PC-3 (cell line): Measurements from ENCODE around the gene C11orf58. TPM values are rescaled to one million over a fixed set of nuclear protein-coding genes. Genes with fewer than 3 reads are reported as not detected.

Experiments
- ATAC-seq: fragments of 200-7000 bp; cut with Tn5 transposase; 2 replicates; pipeline ENCODE4 v1.9.1; 2020; ENCODE audit warnings: mild to moderate bottlenecking, moderate library complexity
- BruUV-seq: library from RNA; stranded (reverse); fragments of 400-500 nt; replicated peaks from 2 replicates; lab custom pipeline; 2021; lab: Mats Ljungman, UMichigan
- CTCF ChIA-PET: fragments of 300-600 bp; sonication (Branson Sonifier 250); formaldehyde crosslinking; loops from one replicate; lab custom pipeline; 2022; ENCODE audit warnings: antibody characterized with exemption; lab: Charles Lee
- POLR2A ChIA-PET: fragments of 300-600 bp; sonication (Branson Sonifier 250); formaldehyde crosslinking; loops from one replicate; lab custom pipeline; 2022; ENCODE audit warnings: antibody characterized with exemption; ENCODE audit not compliant: unreplicated experiment; lab: Charles Lee
- DNase-seq: peaks from one replicate; pipeline ENCODE4 v3.0.0-alpha.2; 2015
- H2AFZ ChIP-seq: fragments of 300-600 bp; sonication (generic); 2 replicates; pipeline ENCODE4 v1.6.0; 2016; ENCODE audit warnings: antibody characterized with exemption, low read length
- H3F3A ChIP-seq: fragments of 300-600 bp; sonication (generic); one replicate; pipeline ENCODE4 v1.6.0; 2017; ENCODE audit warnings: antibody characterized with exemption, low read length, control low read depth, mild to moderate bottlenecking; ENCODE audit not compliant: unreplicated experiment
- H3K27ac ChIP-seq: fragments of 300-600 bp; sonication (generic); 2 replicates; pipeline ENCODE4 v1.5.1; 2016; ENCODE audit warnings: mild to moderate bottlenecking, low read length
- H3K27me3 ChIP-seq: fragments of 300-600 bp; sonication (generic); 2 replicates; pipeline ENCODE4 v1.6.1; 2016; ENCODE audit warnings: low read length, mixed read lengths
- H3K36me3 ChIP-seq: fragments of 300-600 bp; sonication (generic); 2 replicates; pipeline ENCODE4 v1.6.1; 2016; ENCODE audit warnings: low read depth, mixed run types, low read length, mixed read lengths
- H3K4me1 ChIP-seq: fragments of 300-600 bp; sonication (generic); 2 replicates; pipeline ENCODE4 v1.5.1; 2016; ENCODE audit warnings: low read length; ENCODE audit not compliant: insufficient read depth
- H3K4me2 ChIP-seq: fragments of 300-600 bp; sonication (generic); 2 replicates; pipeline ENCODE4 v1.6.0; 2016; ENCODE audit warnings: low read length
- H3K4me3 ChIP-seq: fragments of 300-600 bp; sonication (generic); 2 replicates; pipeline ENCODE4 v1.5.1; 2016; ENCODE audit warnings: mild to moderate bottlenecking, low read length, mixed read lengths
- H3K79me2 ChIP-seq: fragments of 300-600 bp; sonication (generic); 2 replicates; pipeline ENCODE4 v1.6.1; 2017; ENCODE audit warnings: low read length, mixed read lengths
- H3K9ac ChIP-seq: fragments of 300-600 bp; sonication (generic); 2 replicates; pipeline ENCODE4 v1.6.0; 2016; ENCODE audit warnings: mild to moderate bottlenecking, low read length
- H3K9me2 ChIP-seq: fragments of 300-600 bp; sonication (generic); replicated peaks from 2 replicates; pipeline ENCODE4 v1.6.1; 2016; ENCODE audit warnings: mixed run types, low read length, mixed read lengths
- H3K9me3 ChIP-seq: fragments of 300-600 bp; sonication (generic); 2 replicates; pipeline ENCODE4 v1.6.1; 2016; ENCODE audit warnings: low read length, mixed read lengths
- H4K20me1 ChIP-seq: fragments of 300-600 bp; sonication (generic); 2 replicates; pipeline ENCODE4 v1.6.1; 2016; ENCODE audit warnings: low read length, mixed read lengths
- CTCF ChIP-seq: fragments of 300-600 bp; sonication (generic); conservative IDR thresholded peaks from 2 replicates; pipeline ENCODE4 v1.5.1; 2017; ENCODE audit warnings: antibody characterized with exemption, low read depth, mild to moderate bottlenecking, low read length
- EZH2 ChIP-seq: fragments of 300-600 bp; sonication (generic); IDR thresholded peaks from one replicate; pipeline ENCODE4 v1.6.1; 2017; ENCODE audit warnings: antibody characterized with exemption, mild to moderate bottlenecking, low read length; ENCODE audit not compliant: unreplicated experiment
- EZH2phosphoT487 ChIP-seq: fragments of 300-600 bp; sonication (generic); IDR thresholded peaks from 2 replicates; pipeline ENCODE4 v1.6.1; 2018; ENCODE audit warnings: mild to moderate bottlenecking, antibody characterized with exemption, low read length, borderline replicate concordance
- intact Hi-C: fragments of 100-400 bp; cut with micrococcal nuclease; formaldehyde crosslinking; loops from 2 replicates; pipeline ENCODE4 v1.9.0; 2023
- total RNA-seq: library from RNA; depleted of rRNA; stranded (reverse); fragments of >200 nt; gene quantifications from 2 replicates; pipeline ENCODE4 v1.2.3, GENCODE V29; 2014

The C11orf58 gene
- total RNA-seq, 1 experiment from 2014 or later: 157 TPM

GRCh38 chr11:16779436-16779835, 41.0 kb downstream of the C11orf58 start:
- TF ChIP-seq EZH2phosphoT487 (no peak), CTCF (no peak), EZH2 (no peak)
- DNase-seq (no peak), ATAC-seq (peak; percentile 56; the same call in 1 of the 2 replicates)
- Histone ChIP-seq H3K9me2 (no peaks in the 10 kb centered on the region), H3K9me3 (no peaks in the 10 kb centered on the region), H3K9ac (no peak overlapping the region), H2AFZ (no peak overlapping the region), H3K4me3 (no peak overlapping the region), H3K27me3 (no peaks in the 10 kb centered on the region), H4K20me1 (no peaks in the 10 kb centered on the region), H3F3A (no peaks in the 10 kb centered on the region), H3K36me3 (no peaks in the 10 kb centered on the region), H3K4me1 (peaks cover 15% of the 10 kb centered on the region), H3K79me2 (no peaks in the 10 kb centered on the region), H3K4me2 (no peak overlapping the region), H3K27ac (no peak overlapping the region)
- CTCF ChIA-PET: no interaction called here
- intact Hi-C loops: no loop called here
- POLR2A ChIA-PET: no interaction called here
- no TSS peak for BruUV-seq

- H3K9me2 ChIP-seq: no peaks in the 10 kb centered on the region
- no peak overlapping the region for H3K27ac ChIP-seq
- ATAC-seq: no peak
- no peak overlapping the region for H3K9ac ChIP-seq
- H2AFZ ChIP-seq: no peak overlapping the region
- CTCF ChIA-PET: no interaction called here
- POLR2A ChIA-PET: no interaction called here
- no peaks in the 10 kb centered on the region for H4K20me1 ChIP-seq
- no peak for DNase-seq
- intact Hi-C loops: no loop called here
- H3K79me2 ChIP-seq: no peaks in the 10 kb centered on the region
- no peak overlapping the region for H3K4me3 ChIP-seq
- no peaks in the 10 kb centered on the region for H3K9me3 ChIP-seq
- no peak overlapping the region for H3K4me2 ChIP-seq
- no peaks in the 10 kb centered on the region for H3K36me3 ChIP-seq
- H3F3A ChIP-seq: no peaks in the 10 kb centered on the region
- no TSS peak for BruUV-seq
- H3K27me3 ChIP-seq: no peaks in the 10 kb centered on the region
- no peak for TF ChIP-seq CTCF
- no peak for TF ChIP-seq EZH2
- TF ChIP-seq EZH2phosphoT487: no peak
- H3K4me1 ChIP-seq: peaks cover 15% of the 10 kb centered on the region
Observed at GRCh38 chr11:16780146-16780545, 41.7 kb downstream of the C11orf58 start.

- intact Hi-C loops: no loop called here
- no peak for ATAC-seq
- DNase-seq: no peak
- no peak for TF ChIP-seq CTCF
- TF ChIP-seq EZH2: no peak
- no peak for TF ChIP-seq EZH2phosphoT487
- Histone ChIP-seq H2AFZ (no peak overlapping the region), H3K4me2 (no peak overlapping the region), H4K20me1 (no peaks in the 10 kb centered on the region), H3F3A (no peaks in the 10 kb centered on the region), H3K4me3 (no peak overlapping the region), H3K9me2 (no peaks in the 10 kb centered on the region), H3K9me3 (no peaks in the 10 kb centered on the region), H3K27ac (no peak overlapping the region), H3K9ac (no peak overlapping the region), H3K27me3 (no peaks in the 10 kb centered on the region), H3K4me1 (peaks cover 15% of the 10 kb centered on the region), H3K36me3 (no peaks in the 10 kb centered on the region), H3K79me2 (no peaks in the 10 kb centered on the region)
- ChIA-PET CTCF (no interaction called here), POLR2A (no interaction called here)
- no TSS peak for BruUV-seq
Observed at GRCh38 chr11:16780698-16781550, 42.5 kb downstream of the C11orf58 start.
